NCI-H69 (cell line): ENCODE data around the gene METTL25.

Source experiments
- DNase-seq: peaks from one replicate; lab custom pipeline; 2025; lab: John Stamatoyannopoulos, UW

METTL25 gene

GRCh38 chr12:82406651-82407050 is 48.3 kb downstream of the METTL25 start:
- no peak for DNase-seq

- DNase-seq: no peak
These were observed 49.2 kb downstream of the METTL25 start for GRCh38 chr12:82407481-82407880.

GRCh38 chr12:82408844-82409243 is 50.5 kb downstream of the METTL25 start:
- DNase-seq: peak; percentile 40

DNA sequence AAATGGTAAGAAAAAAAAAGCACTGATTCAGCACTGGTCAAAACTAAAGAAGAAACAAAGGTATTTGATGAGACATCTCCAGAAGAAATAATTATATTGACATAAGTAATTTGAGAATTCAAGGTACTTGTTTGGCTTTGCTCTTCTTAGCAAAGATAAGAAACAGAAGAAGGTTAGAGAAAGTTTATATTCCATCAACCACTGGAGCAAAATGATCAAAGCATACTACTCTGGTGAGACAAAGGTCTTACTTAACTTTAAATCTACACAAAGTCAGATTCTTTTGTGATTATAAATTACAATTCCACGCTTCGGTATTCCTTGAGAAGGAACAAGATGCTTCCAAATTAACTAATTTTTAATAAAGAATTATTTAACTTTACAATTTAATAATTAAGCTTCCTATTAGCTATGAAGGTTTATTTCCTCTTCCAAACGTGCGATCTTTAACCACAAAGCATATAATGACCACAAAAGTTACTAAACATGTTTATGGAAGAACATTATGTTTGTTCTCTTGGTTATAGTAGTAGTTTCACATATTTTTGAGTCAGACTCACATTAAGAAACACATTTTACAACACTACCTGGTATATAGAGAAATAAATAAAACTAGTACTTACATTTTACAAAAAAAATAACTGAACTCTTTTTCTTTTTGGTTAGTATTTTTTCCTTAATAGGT is 53.4 kb downstream of the METTL25 start:
- no peak for DNase-seq

GRCh38 chr12:82412246-82412645 is 53.9 kb downstream of the METTL25 start:
- no peak for DNase-seq

- DNase-seq: peak; percentile 19
These were observed 55.7 kb downstream of the METTL25 start for GRCh38 chr12:82414044-82414443.

GRCh38 chr12:82414926-82415325 is 56.6 kb downstream of the METTL25 start:
- DNase-seq: no peak

DNA sequence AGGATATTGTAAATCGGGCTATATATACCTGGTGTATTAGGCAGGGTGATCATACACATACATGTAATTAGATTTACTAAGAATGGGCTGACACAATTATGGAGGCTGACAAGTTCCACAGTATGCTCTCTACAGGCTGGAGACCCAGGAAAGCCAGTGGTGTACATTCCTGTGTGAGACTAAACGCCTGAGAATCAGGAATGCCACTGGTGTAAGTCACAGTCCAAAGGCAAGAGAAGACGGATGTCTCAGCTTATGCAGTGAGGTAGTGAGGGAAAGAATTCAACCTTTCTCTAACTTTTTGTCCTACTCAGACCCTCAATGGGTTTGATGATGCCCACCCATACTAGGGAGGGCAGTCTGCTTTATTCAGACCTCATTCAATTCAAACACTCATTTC is 57.1 kb downstream of the METTL25 start:
- no peak for DNase-seq

- no peak for DNase-seq
These were observed 66.9 kb downstream of the METTL25 start for GRCh38 chr12:82425241-82425640.

- no peak for DNase-seq
These were observed 67.8 kb downstream of the METTL25 start for GRCh38 chr12:82426081-82426480.

- no peak for DNase-seq
These were observed 68.3 kb downstream of the METTL25 start for GRCh38 chr12:82426586-82426985.

GRCh38 chr12:82430541-82431145 is 72.3 kb downstream of the METTL25 start:
- no peak for DNase-seq

DNA sequence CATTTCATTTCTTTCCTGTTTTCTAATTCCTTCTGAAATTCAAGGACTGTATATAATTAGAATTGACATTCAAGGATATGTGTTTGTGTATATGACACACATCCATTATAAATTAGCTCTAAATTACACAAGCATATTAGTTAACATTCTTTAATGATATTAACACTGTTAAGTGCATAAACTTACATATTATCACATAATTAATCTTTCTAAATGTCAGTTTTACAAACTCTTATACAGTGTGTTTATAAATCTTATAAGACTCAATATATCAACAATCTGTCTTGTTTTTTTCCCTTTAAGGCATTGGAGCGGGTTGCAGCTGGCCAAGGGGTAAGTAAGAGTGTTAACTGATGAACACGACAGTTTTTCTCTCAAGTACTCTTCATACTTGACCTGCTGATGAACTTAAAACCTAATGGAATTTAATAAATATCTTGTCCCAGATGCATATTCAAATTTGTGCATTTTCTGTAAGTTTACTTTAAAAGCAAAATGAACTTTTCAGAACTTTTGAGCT is 76.1 kb downstream of the METTL25 start:
- no peak for DNase-seq

DNA sequence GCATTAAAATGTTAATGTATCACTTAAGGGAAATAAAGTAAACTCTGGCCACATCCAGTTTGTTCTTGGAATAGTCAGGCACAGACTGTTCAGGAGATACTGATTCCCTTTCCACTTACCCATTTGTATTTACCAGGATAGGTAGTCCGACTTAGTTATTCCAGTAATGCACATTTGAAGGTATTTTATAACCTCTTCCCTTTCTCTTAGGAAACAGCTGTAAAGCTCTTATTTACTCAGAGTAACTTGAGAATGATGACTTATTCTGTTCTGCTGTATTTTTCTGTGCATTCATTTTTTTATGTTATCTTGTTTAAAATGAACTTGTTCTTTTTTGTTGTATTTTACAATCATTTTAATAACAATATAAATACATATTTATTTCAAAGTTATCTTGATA is 78.0 kb downstream of the METTL25 start:
- DNase-seq: peak; percentile 7

DNA sequence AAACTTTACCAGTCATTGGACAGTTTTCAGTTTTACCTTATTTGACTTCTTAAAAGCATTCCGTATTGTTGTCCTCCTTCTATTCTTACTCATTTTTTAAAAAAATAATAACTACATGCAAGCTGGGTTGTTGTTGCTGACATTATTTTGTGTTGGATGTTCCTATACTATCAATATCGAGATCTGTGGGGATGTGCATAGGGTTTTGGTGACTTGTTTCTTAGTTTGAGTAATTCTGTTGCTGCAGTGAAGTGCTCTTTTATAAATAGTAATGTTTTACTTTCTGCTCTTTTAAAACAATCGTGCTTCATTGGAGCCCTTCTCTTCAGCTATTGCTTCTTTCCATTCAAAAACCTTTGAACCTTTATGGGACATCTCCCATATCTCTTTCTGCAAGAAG is 79.4 kb downstream of the METTL25 start:
- DNase-seq: no peak

DNA sequence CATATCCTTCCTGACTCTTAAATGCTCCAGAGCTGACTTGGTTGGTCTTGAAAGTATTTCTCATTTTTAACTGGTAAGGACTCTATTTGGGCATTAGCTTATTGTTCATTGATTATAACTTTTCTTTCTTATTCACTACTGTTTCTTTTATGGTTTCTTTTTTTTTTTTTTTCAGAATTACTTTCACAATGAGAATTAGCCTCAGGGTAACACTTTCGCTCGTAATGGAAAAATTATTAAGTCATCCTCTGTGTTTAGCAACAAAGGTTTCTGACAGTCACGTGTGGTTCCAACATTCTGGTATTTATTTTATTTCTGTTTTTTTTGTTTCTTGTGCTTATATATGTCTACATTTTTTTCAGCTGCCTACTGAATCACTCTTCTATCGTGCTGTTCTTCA is 80.0 kb downstream of the METTL25 start:
- no peak for DNase-seq

- no peak for DNase-seq
These were observed 82.6 kb downstream of the METTL25 start for GRCh38 chr12:82440885-82441284.

- no peak for DNase-seq
These were observed 90.7 kb downstream of the METTL25 start for GRCh38 chr12:82448911-82449578.

DNA sequence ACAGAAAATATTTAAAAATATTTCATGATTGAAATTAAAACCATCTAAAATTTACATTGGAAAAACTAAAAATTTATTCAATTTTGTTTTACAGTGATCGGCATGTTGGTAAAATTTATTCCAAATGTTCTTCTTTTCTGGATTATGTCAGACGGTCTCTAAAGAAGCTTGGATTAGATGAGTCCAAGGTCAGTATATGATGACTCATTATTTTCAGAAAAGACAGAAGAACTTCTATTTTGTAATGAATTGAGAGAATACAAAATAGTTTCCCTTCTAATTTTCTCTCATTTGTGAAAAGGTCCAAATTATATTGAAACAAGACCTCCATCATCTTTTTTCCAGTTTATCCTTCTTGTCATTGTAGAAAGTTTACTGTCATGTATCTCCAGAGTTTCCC is 98.3 kb downstream of the METTL25 start:
- DNase-seq: no peak

GRCh38 chr12:82458101-82458500 is 99.8 kb downstream of the METTL25 start:
- DNase-seq: no peak

GRCh38 chr12:82461393-82461792 is 103.1 kb downstream of the METTL25 start:
- no peak for DNase-seq

- no peak for DNase-seq
These were observed 103.5 kb downstream of the METTL25 start for GRCh38 chr12:82461836-82462235.

GRCh38 chr12:82468563-82468962 is 110.2 kb downstream of the METTL25 start:
- DNase-seq: no peak
